Effector memory CD4-positive, alpha-beta T cell (primary cell): Measurements from ENCODE around the gene ZYX.
"Not testable (repeated sequence)": the region's sequence is repeated elsewhere in the genome, so short reads cannot be mapped to it uniquely, and the experiment has no call there.

Experiments
- DNase-seq, 3 donors: peaks; one replicate each; pipeline ENCODE4 v3.0.0-alpha.2; 2020
- H3K27ac ChIP-seq: 2 replicates; pipeline ENCODE4 v1.7.0; 2013; ENCODE audit warnings: mild to moderate bottlenecking, low read length, moderate library complexity; ENCODE audit not compliant: insufficient read depth, poor library complexity, severe bottlenecking
- H3K27me3 ChIP-seq: replicated peaks from 2 replicates; pipeline ENCODE4 v1.7.0; 2013; ENCODE audit warnings: mild to moderate bottlenecking, low read length; ENCODE audit not compliant: insufficient read depth, control insufficient read depth, poor library complexity, severe bottlenecking
- H3K36me3 ChIP-seq: 2 replicates; pipeline ENCODE4 v1.7.0; 2013; ENCODE audit warnings: mild to moderate bottlenecking, low read length, moderate library complexity; ENCODE audit not compliant: control insufficient read depth, insufficient read depth
- H3K4me1 ChIP-seq: 2 replicates; pipeline ENCODE4 v1.7.0; 2013; ENCODE audit warnings: low read length, mild to moderate bottlenecking; ENCODE audit not compliant: control insufficient read depth, insufficient read depth, poor library complexity, severe bottlenecking
- H3K4me3 ChIP-seq: 2 replicates; pipeline ENCODE4 v1.7.0; 2013; ENCODE audit warnings: low read length, low read depth, mild to moderate bottlenecking; ENCODE audit not compliant: insufficient read depth, poor library complexity, severe bottlenecking
- H3K9me3 ChIP-seq: 2 replicates; pipeline ENCODE4 v1.7.0; 2013; ENCODE audit warnings: mild to moderate bottlenecking, low read length, moderate library complexity; ENCODE audit not compliant: control insufficient read depth

Gene ZYX

DNA sequence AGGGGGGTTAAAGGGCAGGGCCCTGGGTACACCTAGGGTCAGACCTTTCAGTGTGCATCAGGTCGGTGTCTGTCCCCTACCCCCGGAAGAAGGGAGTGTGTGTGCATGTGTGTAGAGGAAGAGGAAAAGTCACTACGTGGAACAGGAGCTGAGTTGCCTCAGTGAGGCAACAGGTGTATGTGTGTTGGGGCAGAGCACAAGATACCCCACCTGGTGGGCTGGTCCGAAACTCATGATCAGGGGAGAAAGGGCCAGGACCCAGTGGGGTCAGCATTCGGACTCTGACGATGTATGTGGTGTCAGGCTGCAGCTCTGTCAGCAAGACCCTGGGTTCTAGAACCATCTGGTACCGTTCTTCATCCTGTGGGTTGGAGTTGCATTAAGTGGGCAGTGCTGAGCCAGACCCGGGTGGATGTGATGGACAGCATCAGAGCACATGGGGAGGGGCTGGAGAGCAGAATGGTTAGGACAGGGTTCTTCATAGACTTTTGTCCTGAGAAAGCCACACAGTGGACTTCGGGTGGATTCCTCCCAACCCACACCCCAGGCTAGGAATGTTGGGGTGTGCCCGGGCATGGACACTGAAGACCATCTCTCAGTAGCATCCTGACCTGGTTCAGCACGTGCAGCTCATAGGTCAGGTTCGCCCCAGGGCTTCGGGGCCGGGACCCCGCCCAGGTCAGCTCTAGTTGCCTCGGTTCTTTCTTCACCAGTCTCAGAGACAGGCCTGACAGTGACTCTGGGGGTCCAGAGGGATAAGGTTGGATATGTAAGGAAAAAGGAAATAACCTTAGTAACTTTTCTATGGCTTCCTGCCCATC, 16.8 kb downstream of the ZYX start:
- peaks cover 62% of the 10 kb centered on the region for H3K36me3 ChIP-seq
- no peak overlapping the region for H3K4me3 ChIP-seq
- no peaks in the 10 kb centered on the region for H3K9me3 ChIP-seq
- H3K27ac ChIP-seq, result no peak overlapping the region
- H3K27me3 ChIP-seq, result no peaks in the 10 kb centered on the region
- DNase-seq, result no peak
- H3K4me1 ChIP-seq, result no peaks in the 10 kb centered on the region

DNA sequence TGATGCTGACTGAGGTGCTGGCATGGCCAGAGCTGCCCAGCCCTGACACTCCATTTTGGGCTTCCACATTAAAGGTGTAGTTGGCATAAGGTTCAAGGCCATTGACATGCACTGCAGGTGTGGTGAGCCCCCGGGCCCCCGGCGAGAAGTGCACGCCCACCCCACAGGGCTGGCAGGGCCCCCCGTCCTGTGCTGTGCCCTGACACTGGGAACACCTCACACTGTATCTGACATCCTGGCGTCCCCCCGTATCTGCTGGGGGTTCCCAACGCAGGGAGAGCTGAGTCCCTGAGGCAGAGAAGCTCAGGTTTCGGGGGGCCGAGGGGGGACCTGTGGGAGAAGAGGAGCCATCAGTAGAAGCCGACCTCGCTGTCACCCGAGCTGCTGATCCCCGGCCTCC, 17.5 kb downstream of the ZYX start:
- no peak for DNase-seq
- Histone ChIP-seq H3K27me3 (no peaks in the 10 kb centered on the region), H3K36me3 (peaks cover 58% of the 10 kb centered on the region), H3K4me3 (no peak overlapping the region), H3K27ac (no peak overlapping the region), H3K9me3 (no peaks in the 10 kb centered on the region), H3K4me1 (no peaks in the 10 kb centered on the region)

DNA sequence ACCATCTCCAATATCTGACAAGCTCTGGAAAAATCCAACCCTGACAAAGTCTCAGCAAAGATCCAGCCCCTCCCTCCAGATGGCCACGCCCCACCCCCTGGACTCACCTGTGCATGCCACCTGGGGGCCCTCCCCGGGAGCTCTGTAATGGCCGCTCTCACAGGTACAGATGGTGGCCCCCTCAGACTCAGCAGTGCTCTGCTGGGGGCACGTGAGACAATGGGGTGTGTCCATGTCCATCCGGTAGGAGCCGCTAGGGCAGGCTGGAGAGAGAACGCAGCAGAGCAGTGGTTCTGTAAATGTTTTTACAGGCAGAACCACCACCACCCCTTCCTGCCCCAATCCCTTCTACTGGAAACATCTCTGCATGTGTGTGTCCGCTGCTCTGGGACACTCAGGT, 18.0 kb downstream of the ZYX start:
- H3K4me3 ChIP-seq, result no peak overlapping the region
- no peaks in the 10 kb centered on the region for H3K27me3 ChIP-seq
- no peaks in the 10 kb centered on the region for H3K9me3 ChIP-seq
- H3K4me1 ChIP-seq, result no peaks in the 10 kb centered on the region
- peaks cover 58% of the 10 kb centered on the region for H3K36me3 ChIP-seq
- no peak overlapping the region for H3K27ac ChIP-seq
- no peak for DNase-seq

DNA sequence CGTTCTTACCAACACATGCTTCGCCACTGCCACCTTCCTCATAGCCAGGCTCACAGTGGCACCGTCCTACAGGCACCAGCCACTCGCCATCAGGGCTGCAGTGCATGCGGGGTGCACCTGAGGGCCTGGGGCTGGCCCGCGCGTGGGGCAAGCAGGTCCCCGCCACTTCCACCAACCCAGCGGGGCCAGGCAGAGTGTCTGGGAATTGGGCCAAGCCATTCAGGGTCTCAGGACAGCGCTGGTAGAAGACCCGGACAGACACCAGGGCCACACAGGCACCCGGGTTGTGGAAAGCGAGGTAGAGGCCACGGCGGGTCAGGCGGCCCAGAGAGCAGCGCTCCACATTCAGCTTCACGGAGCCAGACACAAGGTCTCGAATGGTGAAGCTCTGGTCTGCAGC, 18.5 kb downstream of the ZYX start:
- Histone ChIP-seq H3K36me3 (peaks cover 58% of the 10 kb centered on the region), H3K27me3 (no peaks in the 10 kb centered on the region)

DNA sequence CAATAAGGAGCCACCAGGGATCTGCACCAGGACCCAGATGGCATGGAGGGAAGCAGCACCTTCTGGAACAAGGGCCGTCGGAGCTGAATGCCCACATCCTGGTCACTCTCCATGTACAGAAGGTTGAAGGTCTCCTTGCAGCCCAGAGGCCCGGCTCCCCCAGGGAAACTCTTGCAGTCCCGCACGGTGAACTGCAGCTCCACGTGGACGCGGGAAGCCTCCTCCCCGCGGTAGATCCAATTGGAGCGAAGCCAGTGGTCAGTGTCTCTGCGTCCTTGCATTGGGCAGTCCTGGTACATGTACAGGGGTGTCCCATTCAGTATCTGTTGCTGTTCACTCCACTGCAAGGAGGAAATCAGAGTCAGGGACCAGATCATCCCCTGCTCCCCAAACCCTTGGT, 20.1 kb downstream of the ZYX start:
- Histone ChIP-seq H3K4me3 (no peak overlapping the region), H3K27ac (no peak overlapping the region), H3K9me3 (no peaks in the 10 kb centered on the region), H3K27me3 (no peaks in the 10 kb centered on the region), H3K36me3 (peaks cover 43% of the 10 kb centered on the region), H3K4me1 (peaks cover 6% of the 10 kb centered on the region)
- no peak for DNase-seq

More for the DNA sequence above, 18.5 kb downstream of the ZYX start:
- Histone ChIP-seq H3K4me1 (no peaks in the 10 kb centered on the region), H3K27ac (no peak overlapping the region), H3K4me3 (no peak overlapping the region), H3K9me3 (no peaks in the 10 kb centered on the region)
- no peak for DNase-seq

DNA sequence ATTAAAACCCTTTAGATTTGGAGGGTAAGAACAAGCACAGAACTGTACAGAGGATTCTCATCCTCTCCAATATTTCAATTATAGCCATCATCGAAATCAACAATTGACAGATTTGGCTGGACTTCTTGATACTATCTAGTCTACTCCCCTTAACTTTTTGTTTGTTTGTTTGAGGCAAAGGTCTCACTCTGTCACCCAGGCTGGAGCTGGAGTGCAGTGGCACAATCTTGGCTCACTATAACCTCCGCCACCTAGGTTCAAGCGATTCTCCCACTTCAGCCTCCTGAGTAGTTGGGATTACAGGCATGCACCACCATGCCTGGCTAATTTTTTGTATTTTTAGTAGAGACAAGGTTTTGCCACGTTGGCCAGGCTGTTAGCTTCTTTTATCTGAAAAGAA, 21.1 kb downstream of the ZYX start:
- not testable (repeated sequence) for H3K27me3 ChIP-seq, H3K27ac ChIP-seq, H3K9me3 ChIP-seq, DNase-seq, H3K4me3 ChIP-seq
- Histone ChIP-seq H3K36me3 (peaks cover 34% of the 10 kb centered on the region), H3K4me1 (peaks cover 15% of the 10 kb centered on the region)

DNA sequence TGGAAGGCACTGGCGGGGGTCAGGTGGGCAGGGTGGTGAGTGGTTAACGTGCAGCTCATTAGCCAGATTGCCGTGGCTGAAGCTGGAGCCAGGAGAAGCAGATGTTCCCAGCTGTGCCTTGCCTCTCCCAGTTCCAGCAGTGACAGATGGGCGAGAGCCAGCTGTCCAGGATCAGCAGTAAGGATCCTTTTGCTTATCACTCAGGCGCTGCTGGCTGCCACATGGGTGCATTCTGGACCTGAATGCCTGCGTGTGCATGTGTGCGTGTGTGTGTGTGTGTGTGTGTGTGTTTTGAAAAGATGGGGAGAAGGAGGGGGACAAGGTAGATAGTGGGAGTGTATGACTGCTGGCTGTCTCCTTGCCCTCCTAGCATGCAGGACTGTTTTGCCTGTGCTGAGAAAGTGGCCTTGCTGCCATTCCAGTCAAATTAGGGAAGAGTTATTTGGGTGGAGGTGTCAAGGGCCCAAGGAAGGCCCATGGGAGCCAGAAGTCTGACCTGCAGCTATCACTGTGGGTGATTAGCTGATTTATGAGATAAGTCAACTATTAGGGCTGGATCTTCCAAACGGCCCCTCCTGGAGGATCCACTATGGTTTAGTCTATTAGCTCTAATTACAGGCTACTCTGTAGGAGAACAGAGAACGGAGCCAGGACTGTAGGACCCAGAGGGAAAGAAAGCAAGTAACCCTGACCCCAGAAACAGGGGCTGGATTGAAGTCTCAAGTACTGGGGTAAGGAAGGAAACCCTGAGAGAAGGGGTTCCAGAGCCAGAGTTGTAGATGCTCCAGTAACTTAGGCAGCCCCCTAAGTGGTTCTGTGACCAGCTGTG, 24.2 kb downstream of the ZYX start:
- no peak for DNase-seq
- Histone ChIP-seq H3K9me3 (no peaks in the 10 kb centered on the region), H3K4me1 (peaks cover 33% of the 10 kb centered on the region), H3K4me3 (no peak overlapping the region), H3K27me3 (no peaks in the 10 kb centered on the region), H3K27ac (no peak overlapping the region), H3K36me3 (peaks cover 12% of the 10 kb centered on the region)

DNA sequence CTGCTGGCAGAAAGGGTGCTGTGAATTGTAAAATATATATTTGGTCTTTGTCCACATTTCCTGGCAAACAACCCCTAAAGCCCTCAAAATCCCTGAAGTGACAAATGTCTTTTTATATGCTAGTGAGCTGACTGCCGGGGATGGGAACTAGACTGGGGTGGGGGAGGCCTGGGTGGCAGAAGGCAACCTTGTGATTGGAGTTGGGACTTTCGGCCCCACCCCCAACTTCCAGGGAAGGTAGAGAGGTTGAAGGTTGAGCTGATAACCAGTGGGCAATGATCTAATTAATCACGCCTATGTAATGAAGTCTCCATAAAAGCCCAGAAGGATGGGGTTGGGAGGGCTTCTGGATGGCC, 24.8 kb downstream of the ZYX start:
- H3K4me3 ChIP-seq, result no peak overlapping the region
- peaks cover 6% of the 10 kb centered on the region for H3K36me3 ChIP-seq
- H3K4me1 ChIP-seq, result peaks cover 33% of the 10 kb centered on the region
- no peak for DNase-seq
- H3K27ac ChIP-seq, result no peak overlapping the region
- H3K9me3 ChIP-seq, result no peaks in the 10 kb centered on the region
- H3K27me3 ChIP-seq, result no peaks in the 10 kb centered on the region

DNA sequence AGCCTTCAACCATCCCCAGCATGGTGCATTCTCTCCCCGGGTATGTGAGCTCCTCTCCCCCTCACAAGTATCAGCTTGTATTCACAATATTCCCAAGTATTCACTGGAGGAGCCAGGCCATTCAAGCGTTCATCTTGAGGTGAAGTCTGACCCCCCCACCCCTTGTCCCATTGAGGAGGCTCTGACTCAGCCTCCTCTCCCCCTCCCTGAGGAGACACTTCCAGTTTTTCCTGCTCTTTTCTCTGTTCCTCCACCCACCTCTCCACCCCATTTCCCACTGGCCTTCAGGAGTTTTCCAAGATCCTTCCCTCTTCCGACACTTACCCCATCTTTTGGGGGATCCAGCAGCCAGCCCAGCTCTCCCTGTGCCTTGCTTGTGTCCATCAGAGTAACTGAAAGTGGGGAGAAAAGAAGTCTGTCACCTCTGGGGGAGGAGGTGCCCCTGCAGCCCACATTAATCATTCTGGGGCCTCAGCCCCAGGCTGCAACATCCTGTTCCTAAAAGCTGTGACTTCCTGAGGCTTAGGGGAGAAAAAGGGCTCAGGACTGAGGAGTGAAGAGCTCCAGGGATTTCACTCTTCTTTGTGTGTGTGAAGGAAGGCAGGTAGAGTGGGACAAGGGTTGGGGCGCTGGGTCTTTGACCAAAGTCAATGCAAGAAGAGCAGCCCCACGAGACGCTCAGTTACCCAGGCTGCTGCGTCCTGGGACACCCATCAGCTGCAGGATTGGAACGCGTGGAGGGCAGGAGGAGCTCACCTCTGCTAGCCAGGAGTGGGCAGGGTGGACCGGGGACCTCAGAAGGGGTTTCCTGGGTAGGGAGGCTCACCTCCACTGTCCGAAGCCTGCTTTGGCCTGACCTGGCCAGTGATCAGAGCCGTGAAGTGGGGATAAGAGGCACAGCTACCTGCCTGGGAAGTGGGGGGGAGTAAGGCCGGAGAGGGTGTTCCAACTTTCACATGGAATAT, 26.4 kb downstream of the ZYX start:
- H3K4me1 ChIP-seq, result peaks cover 33% of the 10 kb centered on the region
- H3K36me3 ChIP-seq, result no peaks in the 10 kb centered on the region
- no peaks in the 10 kb centered on the region for H3K9me3 ChIP-seq
- H3K27ac ChIP-seq, result peak overlapping the region; percentile 43
- peak overlapping the region; percentile 48 for H3K4me3 ChIP-seq
- DNase-seq, result peak; percentile 25 to 47 (median 47)
- H3K27me3 ChIP-seq, result no peaks in the 10 kb centered on the region
